Hepatocyte (in vitro differentiated cells): ENCODE measurements around the gene ITPKB.

ENCODE experiments used
- EZH2 ChIP-seq: fragments of 200-600 bp; sonication (generic); IDR thresholded peaks from 2 replicates; pipeline ENCODE4 v1.6.1; 2016; ENCODE audit warnings: antibody characterized with exemption, mild to moderate bottlenecking, borderline replicate concordance
- EZH2phosphoT487 ChIP-seq: fragments of 200-600 bp; sonication (generic); IDR thresholded peaks from one replicate; pipeline ENCODE4 v1.6.1; 2018; ENCODE audit warnings: antibody characterized with exemption, mild to moderate bottlenecking, low read depth, moderate library complexity; ENCODE audit not compliant: unreplicated experiment, severe bottlenecking
- TF ChIP-seq, protein P1 (sequence below): fragments of 200-600 bp; sonication (generic); IDR thresholded peaks from 2 replicates; pipeline ENCODE4 v1.5.1; 2016; ENCODE audit warnings: antibody characterized with exemption, mild to moderate bottlenecking; ENCODE audit not compliant: poor library complexity

DNA sequence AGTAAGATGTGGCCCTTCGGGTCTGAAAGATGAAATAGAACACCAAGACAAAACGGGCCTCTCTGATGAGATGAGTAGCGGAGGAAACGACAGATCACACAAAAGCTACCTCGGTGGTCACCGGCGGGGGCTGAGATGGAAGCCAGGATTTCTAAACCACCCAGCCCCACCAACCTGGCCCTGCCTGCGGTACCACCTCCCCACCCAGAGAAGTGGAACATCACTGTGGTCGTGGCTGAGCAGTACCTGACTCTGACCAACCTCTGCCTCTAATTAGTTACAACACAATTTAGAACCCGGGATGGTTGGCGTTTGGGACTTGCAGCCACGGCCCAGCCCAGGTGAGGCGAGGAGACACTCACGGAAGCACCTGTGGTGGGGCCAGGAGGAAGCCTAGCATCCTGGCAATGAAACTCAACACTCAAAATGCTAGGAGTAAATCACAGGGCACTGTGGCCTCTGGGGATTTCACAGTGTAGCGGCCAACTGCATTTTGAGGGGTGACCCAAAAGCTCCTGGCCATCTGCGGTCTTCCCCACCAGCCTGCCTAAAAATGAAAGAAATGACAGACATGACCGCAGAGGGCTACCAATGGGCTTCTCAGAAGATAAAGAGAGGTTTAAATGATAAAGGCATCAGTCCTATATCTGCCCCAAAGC, 73.4 kb downstream of the ITPKB start:
- TF ChIP-seq, protein P1, sequence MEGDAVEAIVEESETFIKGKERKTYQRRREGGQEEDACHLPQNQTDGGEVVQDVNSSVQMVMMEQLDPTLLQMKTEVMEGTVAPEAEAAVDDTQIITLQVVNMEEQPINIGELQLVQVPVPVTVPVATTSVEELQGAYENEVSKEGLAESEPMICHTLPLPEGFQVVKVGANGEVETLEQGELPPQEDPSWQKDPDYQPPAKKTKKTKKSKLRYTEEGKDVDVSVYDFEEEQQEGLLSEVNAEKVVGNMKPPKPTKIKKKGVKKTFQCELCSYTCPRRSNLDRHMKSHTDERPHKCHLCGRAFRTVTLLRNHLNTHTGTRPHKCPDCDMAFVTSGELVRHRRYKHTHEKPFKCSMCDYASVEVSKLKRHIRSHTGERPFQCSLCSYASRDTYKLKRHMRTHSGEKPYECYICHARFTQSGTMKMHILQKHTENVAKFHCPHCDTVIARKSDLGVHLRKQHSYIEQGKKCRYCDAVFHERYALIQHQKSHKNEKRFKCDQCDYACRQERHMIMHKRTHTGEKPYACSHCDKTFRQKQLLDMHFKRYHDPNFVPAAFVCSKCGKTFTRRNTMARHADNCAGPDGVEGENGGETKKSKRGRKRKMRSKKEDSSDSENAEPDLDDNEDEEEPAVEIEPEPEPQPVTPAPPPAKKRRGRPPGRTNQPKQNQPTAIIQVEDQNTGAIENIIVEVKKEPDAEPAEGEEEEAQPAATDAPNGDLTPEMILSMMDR: no peak
- no peak for TF ChIP-seq EZH2
- no peak for TF ChIP-seq EZH2phosphoT487
